Measurements from ENCODE around the gene PLCXD1. TPM values are rescaled to one million over a fixed set of nuclear protein-coding genes. Genes with fewer than 3 reads are reported as not detected.
"Not testable (repeated sequence)": the region's sequence is repeated elsewhere in the genome, so short reads cannot be mapped to it uniquely, and the experiment has no call there.

Gene PLCXD1, protein sequence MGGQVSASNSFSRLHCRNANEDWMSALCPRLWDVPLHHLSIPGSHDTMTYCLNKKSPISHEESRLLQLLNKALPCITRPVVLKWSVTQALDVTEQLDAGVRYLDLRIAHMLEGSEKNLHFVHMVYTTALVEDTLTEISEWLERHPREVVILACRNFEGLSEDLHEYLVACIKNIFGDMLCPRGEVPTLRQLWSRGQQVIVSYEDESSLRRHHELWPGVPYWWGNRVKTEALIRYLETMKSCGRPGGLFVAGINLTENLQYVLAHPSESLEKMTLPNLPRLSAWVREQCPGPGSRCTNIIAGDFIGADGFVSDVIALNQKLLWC
- total RNA-seq, result 14.4 TPM

DNA sequence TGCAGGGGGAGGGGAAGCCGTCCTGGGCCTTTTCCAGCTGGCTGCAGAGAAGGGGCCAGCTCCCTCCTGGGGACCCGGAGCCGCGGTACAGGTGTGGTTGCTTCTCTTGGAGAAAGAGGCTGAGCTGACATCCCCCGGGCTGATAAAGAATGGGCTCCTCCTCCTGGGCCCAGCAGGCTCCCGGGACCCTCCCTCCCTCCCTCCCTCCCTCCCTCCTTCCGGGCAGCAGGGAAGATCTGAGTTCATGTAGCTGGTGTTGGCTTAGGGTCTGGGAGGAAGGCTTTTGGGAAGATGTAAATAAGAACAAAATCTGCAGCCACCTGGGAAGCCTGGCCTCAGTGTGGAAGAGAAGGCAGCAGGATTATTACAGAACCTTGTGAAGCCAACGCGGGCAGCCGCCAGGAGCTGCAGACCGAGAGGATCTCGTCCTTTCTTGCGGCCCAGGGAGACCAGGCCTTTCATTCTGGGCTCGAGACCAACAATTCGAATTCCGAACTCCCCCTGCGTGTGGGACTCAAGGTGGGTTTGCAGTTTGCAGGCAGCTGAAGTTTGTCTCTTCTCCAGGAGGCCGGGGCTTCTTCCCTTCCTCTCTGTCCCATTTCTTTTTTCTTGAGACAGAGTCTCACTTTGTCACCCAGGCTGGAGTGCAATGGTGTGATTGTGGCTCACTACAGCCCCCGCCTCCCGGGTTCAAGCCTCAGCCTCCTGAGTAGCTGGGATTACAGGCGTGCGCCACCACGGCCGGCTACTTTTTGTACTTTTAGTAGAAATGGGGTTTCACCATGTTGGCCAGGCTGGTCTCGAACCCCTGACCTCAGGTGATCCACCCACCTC, at the start of gene PLCXD1:
PLCXD1 (plus strand) TSS at position 216 of the 834 bp plus-strand sequence. CDS start 2,807 bp downstream, outside the sequence.
- DNase-seq, result no peak

DNA sequence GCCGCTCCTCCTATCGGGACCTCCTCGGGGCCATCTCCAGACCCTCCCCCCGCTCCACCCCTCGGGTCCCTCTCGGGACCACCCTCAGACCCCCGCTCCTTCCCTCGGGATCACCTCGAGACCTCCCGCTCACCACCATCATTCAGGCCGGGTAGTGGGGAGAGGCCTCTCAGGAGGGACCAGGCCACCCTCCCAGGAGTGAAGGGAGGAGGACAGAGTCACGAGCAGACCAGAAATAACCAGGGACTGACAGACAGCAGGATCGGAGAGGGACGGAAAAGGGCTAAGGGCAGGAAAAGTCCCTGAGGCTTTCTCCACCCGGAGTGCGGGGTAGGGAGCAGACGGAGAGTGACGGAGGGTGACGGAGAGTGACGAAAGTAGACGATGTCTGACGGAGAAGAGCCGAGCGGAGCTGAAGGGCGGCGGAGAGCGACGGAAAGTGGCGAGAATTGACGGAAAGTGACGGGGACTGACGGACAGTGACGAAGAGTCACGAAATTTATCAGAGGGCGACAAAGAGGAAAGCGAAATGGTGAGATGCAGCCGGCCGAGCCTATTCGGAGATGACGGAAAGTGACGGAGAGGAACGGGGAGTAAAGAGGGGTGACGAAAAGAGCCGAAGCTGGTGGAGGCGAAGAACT, 49.4 kb upstream of the PLCXD1 start:
- DNase-seq, result not testable (repeated sequence)

DNA sequence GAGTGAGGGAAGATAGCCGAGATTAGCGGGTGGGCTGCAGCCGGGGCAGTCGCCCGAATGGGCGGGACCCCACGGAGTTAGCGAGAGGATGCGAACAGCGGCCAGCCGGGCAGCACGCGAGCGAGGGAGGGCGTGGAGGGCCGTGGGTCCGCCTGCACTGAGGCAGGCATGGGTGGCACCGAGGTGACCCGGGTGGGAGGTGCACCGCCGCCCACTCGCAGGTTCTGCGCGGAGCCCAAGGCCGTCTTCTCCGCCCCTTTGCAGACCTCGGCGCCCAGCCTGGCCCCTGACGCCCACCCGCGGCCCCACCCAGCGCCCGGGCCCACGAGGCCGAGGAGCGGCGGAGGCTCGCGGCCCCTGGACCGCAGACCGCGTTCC, 48.9 kb upstream of the PLCXD1 start:
- not testable (repeated sequence) for DNase-seq

DNA sequence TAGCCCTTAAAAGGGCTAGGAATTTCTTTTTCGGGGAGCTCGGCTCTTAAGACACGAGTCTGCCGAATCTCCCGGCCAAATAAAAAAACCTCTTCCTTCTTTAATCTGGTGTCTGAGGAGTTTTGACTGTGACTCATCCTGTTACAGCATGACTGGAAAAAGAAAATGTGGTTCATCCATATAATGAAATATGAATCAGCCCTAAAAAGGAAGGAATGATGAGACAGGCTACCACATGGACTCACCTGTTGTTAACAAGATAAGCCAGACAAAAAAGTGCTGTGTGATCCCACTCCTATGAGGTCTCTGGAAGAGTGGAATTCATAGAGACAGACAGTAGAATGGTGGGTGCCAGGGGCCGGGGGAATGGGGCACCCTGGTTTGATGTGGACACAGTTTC, 45.0 kb upstream of the PLCXD1 start:
- not testable (repeated sequence) for DNase-seq

DNA sequence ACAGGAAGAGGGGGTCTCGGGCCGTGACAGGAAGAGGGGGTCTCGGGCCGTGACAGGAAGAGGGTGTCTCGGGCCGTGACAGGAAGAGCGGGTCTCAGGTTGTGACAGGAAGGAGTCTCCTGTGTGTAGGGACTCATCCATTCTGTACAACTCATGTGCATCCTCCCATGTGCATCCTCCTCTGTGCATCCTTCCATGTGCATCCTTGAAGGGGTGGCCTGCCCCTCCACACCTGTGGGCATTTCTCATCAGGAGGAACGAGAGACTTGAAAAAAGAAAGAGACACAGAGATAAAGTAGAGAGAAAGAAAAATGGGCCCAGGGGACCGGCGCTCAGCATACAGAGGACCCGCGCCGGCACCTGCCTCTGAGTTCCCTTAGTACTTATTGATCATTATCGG, 30.2 kb upstream of the PLCXD1 start:
- no peak for DNase-seq

DNA sequence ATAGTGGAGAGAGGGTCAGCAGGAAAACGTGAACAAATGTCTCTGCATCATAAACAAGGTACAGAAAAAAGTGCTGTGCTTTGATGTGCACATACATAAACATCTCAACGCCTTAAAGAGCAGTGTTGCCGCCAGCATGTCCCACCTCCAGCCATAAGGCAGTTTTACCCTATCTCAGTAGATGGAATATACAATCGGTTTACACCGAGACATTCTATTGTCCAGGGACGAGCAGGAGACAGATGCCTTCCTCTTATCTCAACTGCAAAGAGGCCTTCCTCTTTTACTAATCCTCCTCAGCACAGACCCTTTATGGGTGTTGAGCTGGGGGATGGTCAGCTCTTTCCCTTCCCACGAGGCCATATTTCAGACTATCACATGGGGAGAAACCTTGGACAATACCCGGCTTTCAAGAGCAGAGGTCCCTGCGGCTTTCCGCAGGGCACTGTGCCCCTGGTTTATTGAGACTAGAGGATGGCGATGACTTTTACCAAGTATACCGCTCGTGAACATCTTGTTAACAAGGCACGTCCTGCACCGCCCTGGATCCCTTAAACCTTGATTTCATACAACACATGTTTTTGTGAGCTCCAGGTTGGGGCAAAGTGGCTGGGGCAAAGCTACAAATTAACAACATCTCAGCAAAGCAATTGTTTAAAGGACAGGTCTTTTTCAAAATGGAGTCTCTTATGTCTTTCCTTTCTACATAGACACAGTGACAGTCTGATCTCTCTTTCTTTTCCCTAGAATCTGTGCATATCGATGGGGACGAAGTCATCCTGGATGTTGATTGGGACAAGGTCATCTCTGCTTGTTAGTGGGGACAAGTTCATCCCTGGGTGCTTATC, 29.6 kb upstream of the PLCXD1 start:
- DNase-seq, result not testable (repeated sequence)

DNA sequence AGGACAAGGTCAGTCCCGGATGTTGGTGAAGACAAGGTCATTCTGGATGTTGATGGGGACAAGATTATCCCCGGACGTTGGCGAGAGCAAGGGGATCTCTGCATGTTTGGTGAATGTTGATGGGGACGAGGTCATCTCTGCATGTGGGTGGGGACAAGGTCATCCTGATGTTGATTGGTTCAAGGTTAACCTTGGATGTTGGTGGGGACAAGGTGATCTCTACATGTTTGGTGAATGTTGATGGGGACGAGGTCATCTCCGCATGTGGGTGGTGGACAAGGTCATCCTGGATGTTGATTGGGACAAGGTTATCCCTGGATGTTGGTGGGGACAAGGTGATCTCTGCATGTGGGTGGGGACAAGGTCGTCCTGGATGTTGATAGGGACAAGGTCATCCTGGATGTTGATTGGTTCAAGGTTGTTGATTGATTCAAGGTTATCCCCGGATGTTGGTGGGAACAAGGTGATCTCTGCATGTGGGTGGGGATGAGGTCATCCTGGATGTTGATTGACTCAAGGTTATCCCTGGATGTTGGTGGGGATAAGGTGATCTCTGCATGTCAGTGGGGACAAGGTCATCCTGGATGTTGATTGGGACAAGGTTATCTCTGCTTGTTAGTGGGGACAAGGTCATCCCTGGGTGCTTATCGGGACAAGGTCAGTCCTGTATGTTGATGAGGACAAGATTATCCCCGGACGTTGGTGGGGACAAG, 28.8 kb upstream of the PLCXD1 start:
- DNase-seq, result no peak

DNA sequence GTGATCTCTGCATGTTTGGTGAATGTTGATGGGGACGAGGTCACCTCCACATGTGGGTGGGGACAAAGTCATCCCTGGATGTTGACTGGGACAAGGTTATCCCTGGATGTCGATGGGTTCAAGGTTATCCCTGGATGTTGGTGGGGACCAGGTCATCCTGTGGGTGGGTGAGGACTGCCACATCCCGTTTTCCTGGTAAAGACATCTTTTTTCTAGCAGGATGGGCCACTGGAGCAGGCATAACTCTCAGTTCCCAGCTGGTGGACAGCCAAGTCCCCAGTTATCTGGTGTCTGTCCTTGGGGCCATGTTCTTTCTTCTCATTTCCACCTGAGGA, 28.3 kb upstream of the PLCXD1 start:
- DNase-seq, result no peak

DNA sequence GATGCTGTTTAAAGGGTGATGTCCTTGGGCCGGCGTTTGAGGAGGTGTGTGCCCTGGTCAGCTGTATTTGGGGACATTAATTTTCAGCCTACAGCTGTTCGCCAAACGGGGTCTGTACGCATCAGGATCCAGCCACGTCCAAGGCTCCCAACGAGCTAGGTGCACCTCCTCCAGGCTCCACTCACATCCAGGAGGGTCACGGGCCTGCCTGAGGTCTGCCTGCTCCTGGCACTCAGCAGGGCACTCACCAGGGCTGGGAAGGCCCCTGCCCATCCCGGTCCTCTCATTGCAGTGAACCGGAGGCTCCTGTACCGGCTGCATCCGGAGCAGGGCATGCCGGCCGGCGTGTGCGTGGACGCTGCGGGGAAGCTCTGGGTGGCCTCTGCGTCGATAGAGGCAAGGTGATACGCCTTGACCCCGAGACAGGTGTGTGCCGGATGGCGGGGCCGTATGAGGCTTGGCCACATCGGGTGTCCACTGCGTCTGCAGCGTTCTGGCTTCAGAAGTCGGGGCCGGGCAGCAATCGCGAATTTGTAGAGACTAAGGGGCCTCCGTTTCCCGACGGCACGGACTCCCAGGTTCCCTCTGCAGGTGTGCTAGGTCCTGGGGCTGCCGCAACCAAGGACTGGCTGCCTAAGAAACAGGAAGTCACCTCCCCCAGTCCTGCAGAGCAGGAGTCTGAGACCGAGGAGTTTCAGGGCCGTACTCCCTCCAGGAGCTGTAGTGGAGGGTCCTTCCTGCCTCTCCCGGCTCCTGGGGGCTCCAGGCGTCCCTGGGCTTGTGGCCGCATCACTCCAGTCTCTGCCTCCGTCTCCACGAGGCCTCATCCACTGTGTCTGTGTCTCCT, 27.5 kb upstream of the PLCXD1 start:
- no peak for DNase-seq

DNA sequence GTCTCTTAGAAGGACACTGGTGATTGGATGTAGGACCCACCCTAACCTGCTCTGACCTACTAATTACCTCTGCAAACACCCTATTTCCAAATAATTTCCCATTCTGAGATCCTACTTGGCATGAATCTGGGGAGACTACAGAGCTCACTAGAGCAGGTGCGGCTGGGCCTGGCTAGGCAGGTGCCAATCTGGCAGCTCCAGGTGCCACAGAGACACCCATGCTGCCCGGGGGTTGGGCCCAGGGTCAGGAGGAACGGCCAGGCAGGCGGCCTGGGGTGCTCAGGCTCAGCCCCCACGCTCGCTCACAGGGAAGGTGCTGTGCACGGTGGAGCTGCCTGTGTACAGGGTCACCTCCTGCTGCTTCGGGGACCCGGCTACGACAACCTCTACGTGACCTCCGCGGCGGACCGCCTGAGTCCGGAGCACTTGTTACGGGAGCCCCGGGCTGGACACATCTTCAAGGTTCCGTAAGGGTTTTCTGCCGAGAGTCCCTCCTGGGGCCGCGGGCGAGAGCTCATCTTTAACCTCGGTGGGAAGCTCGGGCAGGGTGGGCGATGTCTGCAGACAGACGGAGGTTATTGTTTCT, 26.5 kb upstream of the PLCXD1 start:
- DNase-seq, result no peak

DNA sequence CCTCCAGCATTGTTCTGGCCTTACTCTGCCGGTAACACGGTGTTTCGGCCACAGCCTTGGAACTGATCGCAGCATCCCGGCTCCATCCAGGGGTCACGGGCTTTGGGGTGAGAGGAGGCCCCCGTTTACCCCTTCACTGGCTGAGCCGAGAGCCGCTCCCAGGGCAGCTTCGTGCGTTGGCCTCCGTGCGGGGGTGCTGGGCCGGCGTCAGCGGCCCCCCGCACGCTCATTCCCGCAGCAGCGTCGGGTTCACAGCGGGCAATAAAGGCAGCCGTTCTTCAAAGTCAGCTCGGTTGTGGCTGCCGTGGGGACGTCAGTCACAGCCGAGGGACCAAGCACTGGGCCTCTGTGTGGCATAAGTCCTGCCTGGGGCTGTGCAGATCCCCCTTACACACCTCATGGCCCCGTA, 25.3 kb upstream of the PLCXD1 start:
- DNase-seq, result no peak

DNA sequence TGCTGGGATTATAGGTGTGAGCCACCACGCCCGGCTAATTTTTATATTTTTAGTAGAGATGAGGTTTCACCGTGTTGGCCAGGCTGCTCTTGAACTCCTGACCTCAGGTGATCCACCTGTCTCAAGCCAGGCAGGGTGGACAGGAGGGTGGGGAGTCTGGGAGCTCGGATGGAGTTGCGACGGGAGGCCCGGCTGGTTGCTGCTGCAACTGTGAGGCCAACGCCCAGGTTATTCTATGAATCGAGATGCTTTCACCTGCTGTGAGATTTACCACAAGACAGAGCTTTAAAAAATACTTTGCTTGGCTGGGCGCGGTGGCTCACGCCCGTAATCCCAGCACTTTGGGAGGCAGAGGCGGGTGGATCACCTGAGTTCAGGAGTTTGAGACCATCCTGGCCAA, 24.1 kb upstream of the PLCXD1 start:
- not testable (repeated sequence) for DNase-seq

DNA sequence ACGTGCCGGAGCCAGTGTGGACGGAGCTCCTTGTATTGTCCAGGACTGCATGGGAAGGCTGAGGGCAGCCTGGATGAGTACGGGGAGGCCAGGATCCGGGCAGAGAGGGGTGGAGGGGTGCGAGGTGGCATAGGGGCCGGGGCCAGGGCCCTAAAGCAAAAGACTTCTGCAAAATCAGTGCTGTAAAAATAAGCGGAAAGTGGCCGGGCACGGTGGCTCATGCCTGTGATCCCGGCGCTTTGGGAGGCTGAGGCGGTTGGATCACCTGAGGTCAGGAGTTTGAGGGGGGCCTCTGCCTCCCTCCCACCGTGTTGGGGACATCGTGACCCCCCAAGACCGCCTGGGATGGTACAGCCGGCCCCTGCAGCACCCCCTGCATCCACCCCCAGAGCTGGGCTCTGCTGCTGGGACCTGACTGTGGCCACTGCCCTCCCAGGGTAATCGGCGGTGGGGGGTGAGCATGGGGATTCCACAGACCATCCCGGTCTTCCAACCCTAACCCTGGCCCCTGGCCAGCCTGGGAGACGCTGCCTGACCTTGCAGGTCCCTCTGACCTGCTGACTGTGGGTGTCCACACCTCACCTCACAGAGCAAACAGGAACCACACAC, 23.4 kb upstream of the PLCXD1 start:
- DNase-seq, result no peak

DNA sequence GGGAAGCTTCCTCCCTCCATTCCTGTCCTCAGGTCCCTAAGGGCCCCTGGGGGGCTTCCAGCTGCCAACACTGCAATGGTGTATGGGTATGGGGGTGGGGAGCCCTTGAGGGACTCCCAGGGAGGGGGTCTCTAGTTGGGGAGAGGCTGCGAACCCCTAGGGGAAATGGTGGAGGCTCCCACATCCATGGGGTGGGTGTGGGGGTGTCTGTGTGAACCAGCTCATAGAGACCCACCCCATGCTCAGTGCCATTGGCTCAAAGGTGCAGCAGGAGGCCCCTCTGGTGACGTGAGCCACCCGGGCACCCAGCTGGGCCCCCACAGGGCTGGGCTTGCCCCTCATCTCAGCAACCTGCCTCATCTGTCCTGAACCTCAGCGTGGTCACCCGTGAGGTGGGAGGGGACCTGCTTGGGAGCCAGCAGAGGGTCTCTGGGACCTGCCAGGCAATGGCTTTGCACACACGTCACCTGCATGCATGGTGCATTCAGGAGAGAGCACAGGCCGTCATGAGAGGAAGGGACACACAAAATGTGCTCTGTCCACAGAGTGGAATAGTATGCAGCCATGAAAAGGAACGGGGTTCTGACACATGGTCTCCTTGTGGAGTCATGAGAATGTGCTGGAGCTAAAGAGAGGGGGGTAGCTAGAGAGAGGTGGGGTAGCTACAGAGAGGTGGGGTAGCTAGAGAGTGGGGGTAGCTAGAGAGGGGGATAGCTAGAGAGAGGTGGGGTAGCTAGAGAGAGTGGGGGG, 22.7 kb upstream of the PLCXD1 start:
- no peak for DNase-seq

DNA sequence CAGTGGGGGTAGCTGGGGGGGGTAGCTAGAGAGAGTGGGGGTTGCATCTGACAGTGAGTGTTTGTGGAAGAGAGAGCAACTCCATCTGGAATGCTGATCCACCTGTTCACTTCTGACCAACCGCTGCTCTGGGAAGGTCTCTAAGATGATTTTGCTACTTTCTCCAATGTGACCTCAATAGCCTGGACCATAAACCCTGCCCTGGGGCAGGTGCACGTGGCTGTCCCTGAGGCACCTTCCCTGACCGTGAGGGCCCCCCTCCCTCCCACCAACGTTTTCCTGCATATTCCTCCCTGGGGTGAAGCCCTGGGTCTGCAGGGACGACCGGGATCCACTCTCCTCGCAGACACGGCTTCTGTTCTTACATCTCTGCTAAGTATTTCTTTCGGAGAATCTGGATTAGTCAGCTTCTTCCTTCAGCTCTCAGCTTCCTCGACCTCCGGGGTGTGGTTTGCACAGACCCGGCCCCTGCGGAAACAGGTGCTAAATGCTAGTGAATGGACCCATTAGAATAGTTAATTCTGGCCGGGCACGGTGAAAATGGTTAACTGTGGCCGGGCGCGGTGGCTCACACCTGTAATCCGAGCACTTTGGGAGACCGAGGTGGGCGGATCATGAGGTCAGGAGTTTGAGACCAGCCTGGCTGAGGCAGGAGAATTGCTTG, 21.4 kb upstream of the PLCXD1 start:
- DNase-seq, result no peak

DNA sequence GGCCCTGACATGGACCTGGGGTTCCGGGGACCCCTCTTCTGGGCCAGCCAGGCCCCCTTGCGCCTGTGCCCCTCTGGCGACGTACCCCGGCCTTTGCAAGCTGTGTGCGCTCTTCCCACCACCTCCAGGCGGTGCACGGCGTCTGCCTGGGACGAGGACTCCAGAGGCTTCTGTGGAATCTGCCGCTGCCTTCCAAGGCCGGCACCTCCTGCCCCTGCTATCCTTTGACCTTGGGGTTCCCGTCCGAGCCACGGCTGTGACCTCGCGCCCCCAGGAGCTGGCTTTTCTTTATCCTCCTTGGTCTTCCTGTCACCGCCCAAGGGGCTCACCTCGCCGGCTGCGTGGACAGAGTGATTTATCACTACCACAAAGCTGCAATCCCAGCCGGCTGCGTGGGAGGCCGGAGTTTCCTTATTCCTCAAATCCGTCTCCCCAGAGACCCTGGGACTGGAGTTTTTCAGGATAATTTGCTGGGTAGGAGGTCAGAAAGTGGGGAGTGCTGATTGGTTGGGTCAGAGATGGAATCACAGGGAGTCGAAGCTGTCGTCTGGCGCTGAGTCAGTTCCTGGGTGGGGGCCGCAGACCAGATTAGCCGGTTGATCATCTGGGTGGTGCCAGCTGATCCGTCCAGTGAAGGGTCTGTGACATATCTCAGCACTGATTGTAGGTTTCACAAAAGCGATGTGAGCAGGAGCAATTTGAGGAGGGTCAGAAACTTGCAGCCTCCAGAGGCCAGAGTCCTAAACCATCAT, 19.8 kb upstream of the PLCXD1 start:
- DNase-seq, result no peak

DNA sequence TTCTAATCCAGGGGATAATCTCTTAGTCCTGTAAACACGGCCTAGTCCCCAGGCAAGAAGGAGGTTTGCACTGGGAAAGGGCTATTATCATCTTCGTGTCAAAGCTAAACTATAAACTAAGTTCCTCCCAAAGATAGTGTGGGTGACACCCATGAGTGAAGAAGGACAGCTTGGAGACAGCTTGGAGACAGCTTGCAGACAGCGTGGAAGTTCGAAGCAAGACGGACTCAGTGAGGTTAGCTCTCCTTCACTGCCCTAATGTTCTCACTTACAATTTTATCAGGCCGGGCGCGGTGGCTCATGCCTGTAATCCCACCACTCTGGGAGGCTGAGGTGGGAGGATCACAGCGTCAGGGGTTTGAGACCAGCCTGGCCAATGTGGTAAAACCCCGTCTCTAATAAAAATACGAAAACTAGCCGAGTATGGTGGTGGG, 19.2 kb upstream of the PLCXD1 start:
- DNase-seq, result no peak

Measured in skin of body (tissue), 2 donors.